HG03025 (cell line): ENCODE measurements around the gene PRKCE.

Experiments
- ATAC-seq: cut with Tn5 transposase; IDR thresholded peaks from one replicate; pipeline ENCODE4 v1.9.1; 2021; ENCODE audit warnings: mild to moderate bottlenecking, moderate library complexity; ENCODE audit not compliant: unreplicated experiment, low FRiP score

PRKCE gene

DNA sequence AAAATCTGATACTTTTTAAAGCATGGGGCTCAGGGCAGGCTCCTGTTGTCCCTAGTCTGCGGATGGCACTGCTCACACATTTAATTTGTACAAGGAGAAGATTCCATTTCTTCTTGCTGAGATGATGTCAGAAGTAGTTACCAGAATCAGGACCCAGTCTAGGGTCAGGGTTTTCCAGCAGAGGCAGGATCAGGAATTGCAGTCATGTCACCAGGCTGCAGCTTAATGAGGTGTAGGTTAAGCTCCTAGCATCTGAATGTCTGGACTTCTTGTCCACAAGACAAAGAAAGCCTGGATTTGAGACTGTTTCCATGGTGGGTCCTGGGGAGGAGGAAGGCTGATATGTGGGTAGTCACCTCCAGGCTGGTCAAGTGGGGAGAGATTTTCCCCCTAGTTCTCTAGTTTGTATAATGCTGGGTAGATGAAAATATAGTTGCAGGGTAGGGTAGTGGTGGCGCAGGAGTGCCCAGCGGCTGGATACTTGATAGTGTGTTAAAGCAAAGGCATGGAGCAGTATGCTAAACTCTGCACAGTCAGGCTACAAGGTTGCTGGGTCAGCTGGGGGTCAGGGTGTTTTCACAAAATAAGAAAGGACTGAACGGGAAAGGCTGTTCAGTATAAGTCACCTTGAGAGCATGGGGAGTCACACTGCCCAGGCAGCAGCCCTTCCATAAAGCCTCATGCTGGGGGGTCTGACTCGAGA lies 148.4 kb downstream of the PRKCE start:
- no peak for ATAC-seq

DNA sequence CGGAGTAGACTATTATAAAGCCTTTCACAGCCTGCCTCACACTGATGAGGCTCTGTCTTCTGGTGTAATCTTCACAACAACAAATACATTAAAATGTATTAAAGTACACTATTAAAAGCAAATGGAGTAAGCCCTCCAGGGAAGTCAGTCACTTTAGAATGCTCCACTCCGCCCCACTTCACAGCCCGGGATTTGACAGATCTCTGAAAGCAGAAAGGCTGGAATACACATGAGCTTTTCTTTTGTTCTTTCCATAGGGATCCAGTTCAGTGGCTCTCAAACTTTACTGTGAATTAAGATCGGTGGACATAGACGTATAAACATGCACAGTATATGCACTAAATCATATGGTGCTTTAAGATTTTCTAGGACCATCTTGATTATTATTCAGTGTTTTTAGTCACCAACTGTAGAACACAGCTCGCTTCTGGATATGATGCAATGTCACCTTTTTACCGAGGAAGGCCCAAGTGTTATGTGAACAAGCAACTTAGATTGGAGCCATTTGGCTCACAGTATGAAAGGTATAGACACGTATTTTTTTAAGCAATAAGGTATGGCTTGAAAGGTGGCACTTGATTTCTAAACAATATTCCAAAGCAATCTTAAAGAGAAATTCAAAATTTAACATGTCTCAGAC lies 151.1 kb downstream of the PRKCE start:
- ATAC-seq = no peak

DNA sequence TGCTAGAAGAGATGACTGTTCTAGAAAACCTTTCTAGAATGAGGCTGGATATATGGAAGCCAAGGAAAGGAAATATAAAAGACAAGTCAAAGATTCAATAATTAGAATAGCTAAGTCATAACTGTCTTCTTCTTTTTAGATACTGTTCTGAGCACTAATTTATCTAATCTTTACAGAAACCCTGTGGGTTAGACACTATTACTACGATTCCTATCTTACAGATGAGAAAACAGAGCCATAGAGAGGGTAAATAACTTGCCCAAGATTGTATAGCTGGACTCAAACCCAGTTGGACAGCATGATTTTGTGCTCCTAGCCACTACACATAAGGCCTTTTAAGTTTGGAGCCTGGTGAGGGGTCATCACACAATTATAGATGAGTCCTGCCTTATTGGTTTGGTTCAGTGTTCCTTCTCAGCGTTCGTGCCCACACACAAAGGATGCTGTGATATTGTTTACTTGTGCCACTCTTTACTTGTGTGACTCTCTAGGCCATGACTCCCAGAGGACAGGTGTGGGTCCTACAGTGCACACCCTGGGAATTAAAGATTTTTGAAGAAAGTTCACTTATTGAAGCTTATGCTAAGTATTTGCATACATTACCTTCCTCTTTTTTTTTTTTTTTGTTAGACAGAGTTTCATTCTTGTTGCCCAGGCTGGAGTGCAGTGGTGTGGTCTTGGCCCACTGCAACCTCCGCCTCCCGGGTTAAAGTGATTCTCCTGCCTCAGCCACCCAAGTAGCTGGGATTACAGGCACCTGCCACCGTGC lies 153.7 kb downstream of the PRKCE start:
- ATAC-seq = no peak

DNA sequence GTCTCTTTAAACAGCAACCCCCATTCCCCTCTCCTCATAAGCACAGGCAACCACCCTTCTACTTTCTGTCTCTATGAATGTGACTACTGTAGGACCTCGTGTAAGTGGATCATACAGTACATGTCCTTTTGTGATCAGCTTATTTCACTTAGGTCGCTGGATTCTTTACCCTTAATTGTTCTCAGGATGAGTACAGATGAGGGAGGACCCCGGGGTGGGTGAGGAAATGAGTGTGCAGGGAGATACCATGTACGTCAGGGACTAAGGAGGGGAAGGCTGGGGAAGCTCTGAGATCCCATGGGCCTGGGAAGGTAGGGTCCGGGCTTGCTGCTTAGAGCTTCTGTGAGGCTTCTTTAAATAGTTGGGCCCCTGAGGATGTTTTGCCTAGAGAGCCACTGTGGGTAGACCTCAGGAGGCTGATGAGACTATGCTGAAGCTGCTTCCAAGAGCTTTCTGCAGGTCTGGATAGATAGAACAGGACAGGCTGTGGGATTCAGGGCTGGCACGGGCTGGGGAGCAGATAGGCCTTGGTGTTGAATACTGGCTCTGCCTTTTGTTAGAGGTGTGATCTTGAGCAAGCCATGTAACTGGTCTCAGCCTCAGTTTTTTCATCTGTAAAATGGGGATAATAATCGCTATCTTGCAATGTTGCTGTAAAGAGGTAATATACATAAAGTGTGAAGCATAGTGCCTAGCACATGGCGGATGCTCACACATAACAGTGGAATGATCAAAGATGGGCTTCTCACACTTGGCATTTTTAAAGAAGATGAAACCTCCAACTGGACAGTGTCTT lies 155.3 kb downstream of the PRKCE start:
- ATAC-seq = no peak

DNA sequence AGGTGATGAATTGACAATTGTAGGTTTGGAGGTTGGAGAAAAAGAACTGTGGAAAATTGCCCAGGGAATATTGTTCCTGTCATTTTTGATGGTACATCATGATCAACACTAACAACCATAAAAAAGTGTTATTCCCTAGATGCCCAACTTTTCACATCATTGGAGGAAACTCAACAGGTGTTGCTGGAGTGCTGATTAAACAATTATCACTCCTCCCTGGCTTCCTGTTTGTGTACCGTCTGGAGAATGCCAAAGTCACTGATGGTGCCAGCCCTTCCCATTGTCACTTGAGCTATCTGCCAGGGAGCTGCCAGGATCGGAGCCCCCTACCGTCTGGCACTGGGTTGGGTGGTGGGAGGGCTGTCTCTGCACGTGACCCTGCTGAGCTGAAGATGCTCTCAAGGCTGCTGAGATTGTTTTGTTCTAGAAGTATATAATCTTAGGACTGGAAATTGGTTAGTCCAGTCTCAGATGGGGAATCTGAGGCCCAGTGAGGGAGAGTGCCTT lies 156.9 kb downstream of the PRKCE start:
- ATAC-seq = no peak

DNA sequence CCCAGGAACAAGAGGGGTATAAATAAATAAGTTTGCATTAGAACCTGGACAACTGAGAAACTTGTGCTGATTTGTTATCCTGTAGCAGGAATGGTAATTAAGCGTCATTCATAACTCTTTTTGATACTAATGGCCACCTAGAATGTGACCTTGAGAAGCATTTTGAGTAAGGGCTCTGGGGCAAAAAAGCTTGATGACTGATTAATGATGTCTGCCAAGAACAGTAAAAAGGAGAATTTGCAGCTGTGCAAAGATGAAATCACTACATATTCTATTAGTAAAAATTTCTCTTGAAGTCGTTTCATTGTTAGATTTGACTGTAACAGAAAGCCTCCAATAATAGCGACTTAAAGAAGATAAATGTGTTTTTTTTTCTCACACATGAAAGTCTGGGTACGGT lies 157.7 kb downstream of the PRKCE start:
- no peak for ATAC-seq

DNA sequence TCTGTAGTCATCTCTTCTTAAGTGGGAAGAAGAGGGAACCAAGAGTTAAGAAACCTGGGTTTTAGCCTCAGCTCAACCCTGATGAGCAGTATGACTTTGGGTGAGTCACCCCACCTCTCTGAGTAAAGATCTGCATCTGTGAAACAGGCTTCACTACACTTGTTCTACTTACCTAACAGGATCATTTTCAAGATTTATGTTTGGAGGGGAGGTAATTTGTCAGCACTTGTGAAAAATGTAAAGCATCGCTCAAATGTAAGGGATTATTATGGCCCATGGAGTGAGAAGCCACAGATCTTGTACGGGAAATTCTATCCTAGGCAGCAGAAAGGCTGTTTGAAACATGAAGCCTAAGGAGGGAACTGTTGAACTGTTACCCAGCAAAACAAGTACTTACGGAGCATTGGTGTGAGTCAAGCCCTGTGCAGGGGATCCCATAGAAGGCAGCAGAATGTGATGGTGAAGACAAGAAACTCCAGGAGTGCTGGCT lies 160.6 kb downstream of the PRKCE start:
- no peak for ATAC-seq

DNA sequence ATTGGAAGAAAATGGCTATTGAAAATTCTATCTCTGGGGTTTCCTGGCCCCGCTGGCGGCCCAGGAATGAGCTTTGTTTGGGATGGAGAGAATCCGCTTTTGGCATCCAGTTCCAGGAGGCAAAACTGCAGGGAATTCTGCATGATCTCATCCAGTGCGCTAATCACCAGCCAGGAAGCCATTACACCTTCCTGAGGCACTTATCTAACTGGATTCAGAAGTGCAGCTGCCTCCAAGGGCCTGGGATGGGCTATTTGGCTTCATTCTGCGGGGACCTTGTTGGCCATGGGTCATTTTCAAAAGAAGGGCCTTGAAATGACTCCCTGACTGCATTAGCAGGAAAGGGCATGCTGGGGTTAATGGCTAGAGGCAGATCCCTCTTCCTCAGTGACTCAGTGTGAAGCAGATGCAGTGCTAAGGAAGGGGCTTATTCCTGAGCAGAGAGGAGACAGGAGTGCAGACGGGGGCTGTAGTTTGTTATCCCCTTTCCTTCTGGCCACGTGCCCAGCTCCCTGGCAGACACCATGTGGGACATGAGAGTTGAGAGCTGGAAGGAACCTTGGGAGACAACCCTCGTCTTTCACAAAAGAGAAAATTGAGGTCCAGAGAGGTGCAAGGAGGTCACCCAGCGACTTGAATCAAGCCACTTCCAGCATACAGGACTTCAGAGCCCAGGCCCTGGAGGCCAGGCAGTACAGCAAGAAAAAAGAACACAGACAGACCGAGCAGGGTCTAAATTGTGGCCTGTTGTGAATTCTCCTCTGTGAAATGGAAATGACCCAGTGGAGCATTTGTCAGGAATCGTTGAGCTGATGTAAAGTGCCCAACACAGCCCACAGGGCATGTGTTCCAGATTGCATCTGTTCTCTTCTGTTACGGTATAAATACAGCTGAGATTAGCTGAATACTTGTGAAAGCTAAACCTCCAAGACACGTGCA lies 161.8 kb downstream of the PRKCE start:
- ATAC-seq = no peak

DNA sequence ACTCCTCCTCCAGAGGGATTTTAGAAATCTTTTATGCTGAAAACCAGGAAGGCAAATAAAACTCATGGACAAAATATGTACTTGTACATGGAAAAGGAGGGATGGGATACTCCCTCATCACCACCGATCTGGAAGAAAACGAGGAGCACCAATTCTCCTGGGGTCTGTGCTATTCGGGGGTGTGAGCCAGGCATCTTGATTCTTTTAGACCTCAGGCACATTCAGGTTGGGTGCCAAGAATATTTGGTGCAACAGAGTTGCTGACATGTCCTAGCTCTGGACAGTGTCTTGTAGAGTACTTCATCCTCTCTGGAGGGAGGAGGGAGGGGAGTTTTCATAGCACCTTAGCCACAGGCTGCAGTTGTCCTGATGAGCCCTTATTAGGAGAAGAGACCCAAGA lies 163.0 kb downstream of the PRKCE start:
- no peak for ATAC-seq

DNA sequence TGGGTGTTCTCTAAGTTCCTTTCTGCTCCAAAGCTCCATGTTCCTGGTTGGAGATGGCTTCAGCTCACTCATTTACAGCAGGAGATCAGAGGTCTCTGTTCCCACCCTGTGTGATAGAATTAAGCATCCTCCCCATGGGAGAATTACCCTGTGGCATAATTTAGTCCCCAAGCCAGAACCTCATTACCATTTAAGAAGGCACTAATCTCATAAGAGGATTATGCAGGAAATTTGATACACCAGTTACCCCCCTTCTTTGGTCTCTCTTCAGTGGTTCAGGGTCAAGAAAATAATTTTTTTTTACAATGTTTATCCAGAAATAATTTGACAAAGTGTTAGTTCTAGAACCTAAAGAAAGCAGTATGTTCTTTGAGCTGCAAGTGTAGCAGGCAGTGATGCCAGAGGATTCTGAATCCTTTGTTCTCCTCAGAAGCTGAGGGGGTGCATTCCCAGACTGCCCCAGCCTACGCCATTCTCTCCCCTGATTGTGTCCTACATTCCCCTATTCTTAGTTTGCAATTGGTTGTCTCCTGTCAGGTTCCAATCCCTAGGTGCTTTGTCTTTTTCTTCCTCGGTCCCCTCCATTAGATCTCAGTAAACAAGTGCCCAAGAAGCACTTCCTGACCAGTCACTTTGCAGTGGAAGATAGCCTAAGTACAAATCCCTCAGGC lies 163.6 kb downstream of the PRKCE start:
- no peak for ATAC-seq

DNA sequence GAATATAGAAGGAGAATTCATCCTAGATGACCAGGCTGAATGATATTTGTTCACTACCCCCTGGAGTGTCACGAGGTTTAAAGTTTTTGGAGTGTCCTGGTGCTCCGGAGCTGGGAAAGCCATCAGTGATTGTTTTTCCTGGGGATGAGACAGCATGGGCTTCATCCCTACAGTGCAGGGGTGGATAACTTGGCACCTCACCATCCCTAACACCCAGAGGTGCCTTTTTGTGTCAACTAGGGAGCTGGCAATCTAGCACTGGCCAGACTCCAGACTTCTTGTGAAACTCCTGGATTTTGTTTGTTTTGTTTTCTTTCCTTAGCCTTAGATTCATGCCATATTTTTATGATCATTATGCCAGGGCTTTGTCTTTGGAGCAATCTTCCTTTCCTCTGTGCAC lies 164.8 kb downstream of the PRKCE start:
- no peak for ATAC-seq

DNA sequence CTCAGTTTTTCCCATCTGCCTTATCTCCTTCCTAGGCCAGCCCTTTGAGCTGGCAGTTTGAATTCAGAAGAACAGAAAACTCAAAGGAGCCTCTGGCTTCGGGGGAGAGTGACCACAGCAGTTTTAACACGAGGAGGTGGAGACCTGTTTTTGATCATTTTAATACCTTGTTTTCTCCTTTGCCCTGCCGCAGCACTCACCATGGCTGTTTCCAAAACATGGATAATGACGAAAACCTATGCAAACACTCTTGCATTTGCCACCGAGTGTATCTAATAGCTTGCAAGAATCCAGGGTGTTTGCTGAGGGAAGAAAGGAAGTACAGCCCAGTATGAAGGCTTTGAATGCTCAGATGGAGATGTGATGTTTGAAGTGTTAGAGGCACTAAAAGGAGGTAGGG lies 167.1 kb downstream of the PRKCE start:
- no peak for ATAC-seq

DNA sequence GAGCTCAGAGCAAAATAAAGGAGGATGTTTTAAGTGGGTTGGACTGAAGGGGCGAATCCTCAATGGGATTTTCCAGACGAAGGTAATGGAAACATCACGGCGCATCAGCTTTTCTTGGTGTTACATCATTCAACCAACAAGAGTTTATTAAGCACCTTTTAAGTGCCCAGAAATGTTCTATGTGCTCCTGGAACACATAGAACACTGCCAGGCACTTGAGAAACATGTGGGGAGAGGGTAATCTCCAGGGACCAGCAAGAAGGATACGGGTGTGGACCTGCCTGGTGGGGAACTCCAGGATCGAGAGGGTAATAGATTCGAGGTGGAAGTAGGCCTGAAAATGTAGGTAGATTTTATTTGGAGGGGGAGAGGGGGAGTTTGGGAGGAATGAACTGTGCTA lies 168.6 kb downstream of the PRKCE start:
- ATAC-seq = no peak

DNA sequence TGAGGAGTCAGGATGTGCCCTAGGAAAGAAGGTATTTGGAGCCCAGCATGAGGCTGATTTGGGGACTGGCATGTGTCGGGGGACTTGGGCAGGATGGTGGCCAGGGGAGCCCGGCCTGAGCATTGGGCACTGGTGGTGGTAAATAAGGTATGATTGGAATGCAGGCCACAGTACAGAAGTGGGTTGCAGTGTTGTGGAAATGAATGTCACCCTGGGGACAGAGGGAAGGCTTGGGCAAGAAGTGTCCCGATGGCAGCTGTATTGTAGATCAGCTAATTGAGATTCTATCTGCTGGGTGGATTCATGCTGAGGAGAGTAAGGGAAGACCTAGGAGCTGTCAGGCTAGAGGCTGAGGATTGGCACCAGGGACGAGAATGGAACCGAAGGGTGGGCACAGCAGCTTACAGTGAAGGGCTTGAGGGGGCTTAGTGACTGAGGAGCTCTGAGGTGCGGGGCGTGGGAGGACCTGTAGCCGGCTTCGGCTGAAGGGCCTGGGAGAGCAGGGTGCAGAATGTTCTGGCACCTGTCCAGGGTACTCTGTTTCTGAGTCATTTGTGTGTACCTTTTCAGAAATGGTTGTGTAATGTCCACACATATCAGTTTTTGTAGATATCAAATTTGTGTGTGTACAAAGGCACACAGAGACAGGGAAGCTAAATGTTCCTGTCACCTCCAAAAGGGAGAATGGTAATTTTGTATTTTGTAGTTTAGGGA lies 170.2 kb downstream of the PRKCE start:
- ATAC-seq = no peak

DNA sequence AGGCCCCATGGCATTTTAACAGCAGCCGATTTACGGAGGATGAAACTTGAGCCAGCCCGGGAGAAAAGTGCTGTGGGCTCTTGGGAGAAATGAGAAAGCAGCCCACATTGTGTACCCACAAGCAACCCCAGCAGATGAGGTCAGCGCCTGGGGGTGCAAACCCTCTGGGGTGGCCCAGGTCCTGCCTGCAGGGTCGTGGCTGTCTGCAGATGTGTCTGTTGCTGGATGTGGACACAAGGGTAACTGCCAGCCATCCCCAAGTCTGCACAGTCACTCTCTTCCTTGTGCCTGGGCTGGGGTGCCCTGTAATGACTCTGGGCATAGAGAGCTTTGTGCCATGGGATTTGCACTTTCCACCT lies 170.8 kb downstream of the PRKCE start:
- ATAC-seq = no peak

DNA sequence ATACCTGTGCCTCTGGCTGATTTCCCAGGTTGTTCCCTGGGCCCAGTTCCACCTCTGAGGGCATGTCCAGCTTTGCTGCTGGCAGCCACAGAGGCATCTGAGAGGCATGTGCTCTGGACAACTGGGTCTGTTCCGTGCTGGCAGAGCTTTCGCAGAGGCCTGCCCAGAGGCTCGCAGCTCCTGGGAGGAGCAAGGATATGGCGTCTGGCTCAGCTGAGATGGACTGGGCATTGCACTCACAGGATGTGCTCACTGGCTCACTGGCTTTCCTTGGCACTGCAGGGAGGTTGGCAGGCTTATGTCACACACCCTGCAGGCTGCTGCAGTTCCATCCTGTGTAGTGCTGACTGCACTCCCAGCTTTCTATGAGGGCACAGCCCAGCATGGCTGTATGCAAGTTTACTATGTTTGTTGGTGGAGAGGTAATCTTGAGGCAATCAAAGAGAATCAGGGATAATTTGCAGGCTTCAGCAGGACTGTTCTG lies 172.3 kb downstream of the PRKCE start:
- no peak for ATAC-seq

DNA sequence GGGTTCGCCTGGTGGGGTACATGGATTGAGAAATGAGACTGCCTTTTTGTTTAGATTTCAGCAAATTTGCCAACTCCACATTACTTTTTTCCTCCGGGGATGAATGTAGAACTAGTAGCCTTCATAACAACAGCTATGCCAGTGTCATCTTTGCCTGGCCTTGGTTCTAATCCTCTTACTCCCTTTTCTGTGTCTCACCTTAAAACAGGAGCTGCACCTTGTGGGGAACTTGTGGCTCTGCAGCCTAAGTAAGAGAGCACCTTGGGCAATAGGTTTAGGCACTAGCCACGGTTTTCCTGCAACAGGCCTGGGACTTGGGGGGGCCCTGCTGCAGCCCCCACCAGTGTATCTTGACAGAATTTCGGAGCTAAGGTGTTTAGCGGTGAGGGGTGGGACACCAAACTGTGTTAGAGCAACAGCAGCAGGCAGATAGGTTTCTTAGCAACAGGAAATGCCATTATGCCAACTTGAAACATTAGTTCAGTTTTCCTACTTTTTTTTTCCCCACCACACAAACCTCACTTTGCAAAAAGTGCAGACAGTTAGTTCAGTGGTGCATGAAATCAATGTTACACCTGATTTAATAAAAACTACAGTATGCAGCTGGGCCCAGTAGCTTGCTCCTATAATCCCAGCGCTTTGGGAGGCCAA lies 173.7 kb downstream of the PRKCE start:
- ATAC-seq = no peak

DNA sequence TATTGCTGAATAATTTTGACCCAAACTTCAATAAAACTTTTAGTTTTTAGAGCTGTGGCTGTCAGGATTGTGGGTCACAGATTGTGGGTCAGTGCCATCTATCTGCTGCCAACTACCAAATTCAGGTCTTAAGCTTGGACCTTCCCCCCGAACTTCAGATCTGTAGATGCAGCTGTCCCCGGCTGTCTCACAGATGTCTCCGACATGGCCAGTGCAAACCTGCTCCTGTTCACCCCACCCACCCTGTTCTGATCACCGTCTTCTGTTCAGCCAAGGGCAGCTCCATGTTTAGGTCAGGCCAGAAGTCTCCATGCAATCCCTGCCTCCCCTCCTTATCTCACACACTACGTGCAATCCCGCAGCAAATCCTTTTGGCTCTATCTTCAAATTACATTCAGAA lies 175.0 kb downstream of the PRKCE start:
- no peak for ATAC-seq
